ENCODE measurements around the gene SDK1.

SDK1 gene

DNA sequence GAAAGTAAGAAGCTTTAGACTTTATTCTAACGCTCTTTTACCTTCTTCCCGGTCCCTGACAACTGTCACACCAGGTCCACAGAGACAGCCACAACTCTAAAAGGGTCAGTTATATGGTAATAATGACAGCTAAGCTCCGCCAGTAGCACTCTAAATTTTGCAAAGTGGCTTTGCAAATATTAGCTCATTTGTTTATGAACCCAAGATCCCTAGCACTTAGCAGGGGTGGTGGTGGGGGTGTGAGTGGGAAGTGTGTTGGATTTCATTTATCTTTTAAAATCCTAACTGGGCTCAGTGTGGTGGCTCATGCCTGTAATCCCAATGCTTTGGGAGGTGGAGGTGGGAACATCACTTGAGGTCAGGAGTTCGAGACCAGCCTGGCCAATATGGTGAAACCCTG is 34.8 kb upstream of the SDK1 start:
- no peak overlapping the region for H3K4me3 ChIP-seq (ENCODE audit: low read depth, low read length)
- TF ChIP-seq, protein P1, sequence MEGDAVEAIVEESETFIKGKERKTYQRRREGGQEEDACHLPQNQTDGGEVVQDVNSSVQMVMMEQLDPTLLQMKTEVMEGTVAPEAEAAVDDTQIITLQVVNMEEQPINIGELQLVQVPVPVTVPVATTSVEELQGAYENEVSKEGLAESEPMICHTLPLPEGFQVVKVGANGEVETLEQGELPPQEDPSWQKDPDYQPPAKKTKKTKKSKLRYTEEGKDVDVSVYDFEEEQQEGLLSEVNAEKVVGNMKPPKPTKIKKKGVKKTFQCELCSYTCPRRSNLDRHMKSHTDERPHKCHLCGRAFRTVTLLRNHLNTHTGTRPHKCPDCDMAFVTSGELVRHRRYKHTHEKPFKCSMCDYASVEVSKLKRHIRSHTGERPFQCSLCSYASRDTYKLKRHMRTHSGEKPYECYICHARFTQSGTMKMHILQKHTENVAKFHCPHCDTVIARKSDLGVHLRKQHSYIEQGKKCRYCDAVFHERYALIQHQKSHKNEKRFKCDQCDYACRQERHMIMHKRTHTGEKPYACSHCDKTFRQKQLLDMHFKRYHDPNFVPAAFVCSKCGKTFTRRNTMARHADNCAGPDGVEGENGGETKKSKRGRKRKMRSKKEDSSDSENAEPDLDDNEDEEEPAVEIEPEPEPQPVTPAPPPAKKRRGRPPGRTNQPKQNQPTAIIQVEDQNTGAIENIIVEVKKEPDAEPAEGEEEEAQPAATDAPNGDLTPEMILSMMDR (IDR thresholded peaks at IDR 0.05; ENCODE audit: low read depth, low read length, missing control alignments) = no peak
- no peak for DNase-seq (ENCODE audit: low read depth)

DNA sequence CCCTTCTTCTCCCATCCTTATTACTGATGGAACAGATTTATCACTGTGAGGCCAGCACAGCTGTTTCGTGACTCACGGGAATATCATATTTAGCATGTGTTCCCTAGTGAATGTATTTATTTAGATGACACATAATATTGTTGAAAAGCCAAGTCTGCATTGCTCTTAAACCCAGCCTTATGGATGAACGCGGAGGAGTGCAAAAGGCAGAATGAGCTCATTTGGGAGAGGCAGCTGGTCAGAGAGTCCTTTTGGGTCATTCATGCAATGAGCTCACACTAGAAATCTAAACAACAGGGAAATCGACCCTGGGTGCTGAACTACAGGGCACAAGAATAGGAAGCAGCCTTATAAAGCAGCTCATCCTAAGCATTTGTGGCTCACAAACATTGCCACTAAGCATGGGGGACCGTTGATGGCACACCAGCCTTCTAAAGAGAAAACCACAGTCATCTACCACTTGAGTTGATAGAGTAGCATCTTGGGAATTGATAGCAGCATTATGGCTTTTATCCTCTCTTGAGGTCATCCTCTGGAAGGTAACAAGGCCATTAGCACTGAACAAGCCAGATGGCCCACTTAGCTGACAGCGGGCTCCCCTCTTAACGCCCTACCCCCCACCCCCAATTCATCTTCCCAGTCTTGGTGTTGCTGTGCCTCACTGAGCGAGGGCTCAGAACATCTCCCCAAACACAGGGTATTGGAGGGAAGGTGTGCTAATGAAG is 32.9 kb upstream of the SDK1 start:
- no peak for DNase-seq (ENCODE audit: low read depth)
- TF ChIP-seq, protein P1 (IDR thresholded peaks at IDR 0.05; ENCODE audit: low read depth, low read length, missing control alignments) = no peak
- no peak overlapping the region for H3K4me3 ChIP-seq (ENCODE audit: low read depth, low read length)

DNA sequence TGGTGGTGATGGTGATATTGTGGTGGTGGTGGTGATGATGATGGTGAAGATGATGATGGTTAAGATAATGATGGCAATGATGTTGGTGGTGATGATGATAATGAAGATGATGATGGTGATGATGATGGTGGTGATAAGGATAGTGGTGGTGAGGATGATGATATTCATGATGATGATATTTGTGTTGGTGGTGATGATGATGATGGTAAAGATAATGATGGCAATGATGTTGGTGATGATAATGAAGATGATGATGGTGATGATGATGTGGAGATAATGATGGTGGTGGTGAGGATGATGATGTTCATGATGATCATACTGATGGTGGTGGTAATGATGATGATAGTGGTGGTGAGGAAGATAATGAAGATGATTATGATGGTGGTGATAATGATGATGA is 30.7 kb upstream of the SDK1 start:
- no peak for DNase-seq (ENCODE audit: low read depth)
- H3K4me3 ChIP-seq (ENCODE audit: low read depth, low read length) = no peak overlapping the region
- TF ChIP-seq, protein P1 (IDR thresholded peaks at IDR 0.05; ENCODE audit: low read depth, low read length, missing control alignments) = no peak

DNA sequence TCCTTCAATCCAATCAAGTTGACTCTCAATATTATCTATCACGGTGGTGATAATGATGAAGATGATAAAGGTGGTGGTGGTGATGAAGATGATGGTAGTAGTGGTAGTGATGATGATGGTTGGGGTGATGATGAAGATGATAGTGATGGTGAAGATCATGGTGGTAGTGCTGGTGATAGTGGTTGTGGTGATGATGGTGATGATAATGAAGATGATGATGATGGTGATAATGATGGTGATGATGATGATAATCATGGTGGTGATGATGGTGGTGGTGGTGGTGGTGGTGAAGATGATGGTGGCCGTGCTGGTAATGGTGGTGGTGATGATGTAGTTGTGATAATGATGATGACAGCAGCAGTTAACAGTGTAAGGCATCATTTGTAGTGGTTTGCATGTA is 29.8 kb upstream of the SDK1 start:
- TF ChIP-seq, protein P1 (IDR thresholded peaks at IDR 0.05; ENCODE audit: low read depth, low read length, missing control alignments) = no peak
- H3K4me3 ChIP-seq (ENCODE audit: low read depth, low read length) = no peak overlapping the region
- DNase-seq (ENCODE audit: low read depth) = no peak

DNA sequence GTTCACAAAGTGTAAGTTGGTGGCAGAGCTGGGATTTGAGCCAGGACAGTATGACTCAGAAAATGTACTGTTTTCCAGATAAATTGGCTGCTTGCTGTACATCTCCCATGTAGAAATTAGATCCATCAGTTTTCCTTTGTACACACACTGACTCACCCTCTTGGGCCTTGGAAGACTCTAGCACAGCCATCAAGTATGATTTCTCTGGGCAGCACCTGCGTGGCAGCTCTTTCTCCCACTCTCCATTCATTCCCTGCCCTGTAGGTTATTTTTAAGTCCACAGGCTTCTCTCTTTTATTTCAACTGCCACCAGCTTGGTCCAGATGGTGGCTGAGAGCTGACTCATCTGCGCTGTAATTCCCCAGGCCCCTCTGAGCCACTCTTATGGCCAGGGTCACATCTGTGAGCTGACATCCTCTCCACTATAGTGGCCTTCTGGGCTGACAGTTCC is 28.3 kb upstream of the SDK1 start:
- DNase-seq (ENCODE audit: low read depth) = no peak
- no peak overlapping the region for H3K4me3 ChIP-seq (ENCODE audit: low read depth, low read length)

DNA sequence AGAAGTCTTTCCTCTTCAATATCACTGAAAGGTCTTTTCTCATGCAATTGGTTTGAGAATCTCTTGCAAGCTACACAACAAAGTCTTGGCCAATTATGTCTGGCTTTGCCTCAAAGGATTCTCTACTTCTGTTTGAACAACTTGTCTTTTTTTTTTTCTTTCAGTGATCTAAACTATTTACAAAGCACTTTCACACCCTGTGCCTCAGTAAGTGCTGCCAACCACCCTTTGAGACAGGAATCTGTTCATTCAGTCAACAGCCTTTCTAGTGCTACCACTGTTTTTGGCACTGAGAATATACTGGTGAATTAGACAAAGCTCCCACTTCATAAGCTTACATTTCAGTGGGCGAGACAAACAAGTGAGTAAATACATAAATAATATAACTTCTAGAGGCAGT is 26.9 kb upstream of the SDK1 start:
- no peak overlapping the region for H3K4me3 ChIP-seq (ENCODE audit: low read depth, low read length)
- TF ChIP-seq, protein P1 (IDR thresholded peaks at IDR 0.05; ENCODE audit: low read depth, low read length, missing control alignments) = no peak
- no peak for DNase-seq (ENCODE audit: low read depth)

More for the DNA sequence above, 28.3 kb upstream of the SDK1 start:
- TF ChIP-seq, protein P1 (IDR thresholded peaks at IDR 0.05; ENCODE audit: low read depth, low read length, missing control alignments) = no peak
